ENCODE measurements around the gene BATF3. TPM values are rescaled to one million over a fixed set of nuclear protein-coding genes. Genes with fewer than 3 reads are reported as not detected.

The BATF3 gene
- total RNA-seq, 1 donor from 2014 or later, result 0.52 TPM

GRCh38 chr1:212685429-212685828 is 14.2 kb downstream of the BATF3 start:
- Histone ChIP-seq H3K36me3 (ENCODE audit: control insufficient read depth in 3 of 3, insufficient read depth in 3 of 3, low read length in 3 of 3) (no peaks in the 10 kb centered on the region), H3K27me3 (ENCODE audit: control insufficient read depth in 3 of 3, insufficient read depth in 3 of 3, low read length in 3 of 3) (peaks cover 0 to 3% (median 0%) of the 10 kb centered on the region in 3 donors), H3K27ac (ENCODE audit: low read depth, low read length) (no peak overlapping the region), H3K9ac (ENCODE audit: low read depth in 1 of 3, low read length in 3 of 3) (no peak overlapping the region), H3K9me3 (ENCODE audit: control insufficient read depth in 3 of 3, low read length in 3 of 3) (no peaks in the 10 kb centered on the region), H3K4me1 (ENCODE audit: control insufficient read depth in 3 of 3, insufficient read depth in 3 of 3, low read length in 3 of 3) (no peaks in the 10 kb centered on the region), H3K4me3 (ENCODE audit: low read length in 3 of 3) (no peak overlapping the region)

DNA sequence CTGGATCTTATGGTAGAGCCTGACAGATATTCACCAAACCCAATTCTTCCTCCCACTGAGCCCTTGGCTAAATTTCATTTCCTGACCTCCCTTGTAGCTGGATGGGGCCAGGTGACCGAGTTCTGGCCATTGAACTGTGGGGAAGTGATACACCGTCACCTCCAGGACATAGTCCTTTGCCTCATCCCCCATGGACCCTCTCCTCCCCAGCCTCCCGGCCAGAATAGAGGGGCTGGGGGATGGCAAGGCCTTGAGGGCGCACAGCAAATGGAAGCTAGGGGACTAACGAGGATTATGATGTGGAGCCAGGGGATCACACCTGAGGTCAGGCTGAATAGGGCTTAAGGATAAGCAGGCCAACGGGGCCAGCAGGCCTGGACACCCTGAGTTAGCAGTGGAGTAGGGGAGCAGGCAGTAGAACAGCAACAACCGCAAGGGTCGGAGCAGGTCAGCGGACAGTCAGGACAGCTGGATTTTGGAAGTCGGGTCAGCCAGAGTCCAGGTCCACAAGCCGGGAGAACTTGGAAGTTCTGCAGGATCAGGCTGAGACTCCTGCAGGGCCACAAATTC is 15.0 kb downstream of the BATF3 start:
- Histone ChIP-seq H3K9me3 (ENCODE audit: control insufficient read depth in 3 of 3, low read length in 3 of 3) (no peaks in the 10 kb centered on the region), H3K36me3 (ENCODE audit: control insufficient read depth in 3 of 3, insufficient read depth in 3 of 3, low read length in 3 of 3) (no peaks in the 10 kb centered on the region), H3K9ac (ENCODE audit: low read depth in 1 of 3, low read length in 3 of 3) (no peak overlapping the region), H3K4me3 (ENCODE audit: low read length in 3 of 3) (no peak overlapping the region), H3K4me1 (ENCODE audit: control insufficient read depth in 3 of 3, insufficient read depth in 3 of 3, low read length in 3 of 3) (no peaks in the 10 kb centered on the region), H3K27me3 (ENCODE audit: control insufficient read depth in 3 of 3, insufficient read depth in 3 of 3, low read length in 3 of 3) (peaks cover 0 to 3% (median 0%) of the 10 kb centered on the region in 3 donors), H3K27ac (ENCODE audit: low read depth, low read length) (no peak overlapping the region)

GRCh38 chr1:212684076-212684475 is 15.6 kb downstream of the BATF3 start:
- Histone ChIP-seq H3K27ac (ENCODE audit: low read depth, low read length) (no peak overlapping the region), H3K4me3 (ENCODE audit: low read length in 3 of 3) (no peak overlapping the region), H3K9me3 (ENCODE audit: control insufficient read depth in 3 of 3, low read length in 3 of 3) (no peaks in the 10 kb centered on the region), H3K4me1 (ENCODE audit: control insufficient read depth in 3 of 3, insufficient read depth in 3 of 3, low read length in 3 of 3) (no peaks in the 10 kb centered on the region), H3K9ac (ENCODE audit: low read depth in 1 of 3, low read length in 3 of 3) (no peak overlapping the region), H3K36me3 (ENCODE audit: control insufficient read depth in 3 of 3, insufficient read depth in 3 of 3, low read length in 3 of 3) (no peaks in the 10 kb centered on the region), H3K27me3 (ENCODE audit: control insufficient read depth in 3 of 3, insufficient read depth in 3 of 3, low read length in 3 of 3) (peaks cover 0 to 3% (median 0%) of the 10 kb centered on the region in 3 donors)

GRCh38 chr1:212683357-212683722 is 16.3 kb downstream of the BATF3 start:
- no peaks in the 10 kb centered on the region for H3K4me1 ChIP-seq (ENCODE audit: control insufficient read depth in 3 of 3, insufficient read depth in 3 of 3, low read length in 3 of 3)
- H3K9me3 ChIP-seq (ENCODE audit: control insufficient read depth in 3 of 3, low read length in 3 of 3), result no peaks in the 10 kb centered on the region
- H3K27me3 ChIP-seq (ENCODE audit: control insufficient read depth in 3 of 3, insufficient read depth in 3 of 3, low read length in 3 of 3), result peaks cover 0 to 3% (median 0%) of the 10 kb centered on the region in 3 donors
- H3K27ac ChIP-seq (ENCODE audit: low read depth, low read length), result no peak overlapping the region
- H3K9ac ChIP-seq (ENCODE audit: low read depth in 1 of 3, low read length in 3 of 3), result no peak overlapping the region
- no peaks in the 10 kb centered on the region for H3K36me3 ChIP-seq (ENCODE audit: control insufficient read depth in 3 of 3, insufficient read depth in 3 of 3, low read length in 3 of 3)
- no peak overlapping the region for H3K4me3 ChIP-seq (ENCODE audit: low read length in 3 of 3)

DNA sequence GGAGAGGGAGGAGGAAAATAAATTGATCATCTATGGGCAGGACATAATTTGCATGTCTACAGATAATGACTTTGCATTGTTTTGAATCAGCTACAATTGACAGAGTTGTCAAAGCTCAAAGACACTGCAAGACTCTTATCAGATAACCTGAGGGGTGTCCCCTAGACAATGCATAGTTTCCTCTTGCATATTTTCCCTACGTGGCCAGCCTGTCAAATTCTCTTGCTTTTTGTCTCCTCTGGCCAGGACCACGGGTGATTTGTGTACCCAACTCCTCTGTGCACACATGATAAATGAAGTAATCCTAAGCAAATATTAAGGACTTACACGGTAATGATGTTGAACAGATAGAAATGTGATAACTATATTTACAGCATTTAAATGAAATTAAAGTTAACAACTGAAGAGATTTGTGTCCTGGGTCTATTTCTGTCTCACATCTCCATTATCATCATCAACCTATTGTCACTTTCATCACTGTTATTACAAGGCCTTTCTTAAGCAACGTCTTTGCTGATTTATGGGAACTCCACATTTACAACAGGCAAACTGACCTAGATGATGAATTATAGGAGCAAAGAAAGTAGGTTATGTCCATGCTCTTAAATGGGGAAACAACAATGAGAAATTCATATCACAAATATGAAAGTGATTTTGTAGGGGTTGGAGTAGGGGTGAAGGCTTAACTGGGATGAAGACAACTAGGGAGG is 18.8 kb downstream of the BATF3 start:
- Histone ChIP-seq H3K27ac (ENCODE audit: low read depth, low read length) (no peak overlapping the region), H3K9me3 (ENCODE audit: control insufficient read depth in 3 of 3, low read length in 3 of 3) (no peaks in the 10 kb centered on the region), H3K36me3 (ENCODE audit: control insufficient read depth in 3 of 3, insufficient read depth in 3 of 3, low read length in 3 of 3) (no peaks in the 10 kb centered on the region), H3K4me3 (ENCODE audit: low read length in 3 of 3) (no peak overlapping the region), H3K27me3 (ENCODE audit: control insufficient read depth in 3 of 3, insufficient read depth in 3 of 3, low read length in 3 of 3) (peaks cover 0 to 3% (median 0%) of the 10 kb centered on the region in 3 donors), H3K9ac (ENCODE audit: low read depth in 1 of 3, low read length in 3 of 3) (no peak overlapping the region), H3K4me1 (ENCODE audit: control insufficient read depth in 3 of 3, insufficient read depth in 3 of 3, low read length in 3 of 3) (no peaks in the 10 kb centered on the region)

DNA sequence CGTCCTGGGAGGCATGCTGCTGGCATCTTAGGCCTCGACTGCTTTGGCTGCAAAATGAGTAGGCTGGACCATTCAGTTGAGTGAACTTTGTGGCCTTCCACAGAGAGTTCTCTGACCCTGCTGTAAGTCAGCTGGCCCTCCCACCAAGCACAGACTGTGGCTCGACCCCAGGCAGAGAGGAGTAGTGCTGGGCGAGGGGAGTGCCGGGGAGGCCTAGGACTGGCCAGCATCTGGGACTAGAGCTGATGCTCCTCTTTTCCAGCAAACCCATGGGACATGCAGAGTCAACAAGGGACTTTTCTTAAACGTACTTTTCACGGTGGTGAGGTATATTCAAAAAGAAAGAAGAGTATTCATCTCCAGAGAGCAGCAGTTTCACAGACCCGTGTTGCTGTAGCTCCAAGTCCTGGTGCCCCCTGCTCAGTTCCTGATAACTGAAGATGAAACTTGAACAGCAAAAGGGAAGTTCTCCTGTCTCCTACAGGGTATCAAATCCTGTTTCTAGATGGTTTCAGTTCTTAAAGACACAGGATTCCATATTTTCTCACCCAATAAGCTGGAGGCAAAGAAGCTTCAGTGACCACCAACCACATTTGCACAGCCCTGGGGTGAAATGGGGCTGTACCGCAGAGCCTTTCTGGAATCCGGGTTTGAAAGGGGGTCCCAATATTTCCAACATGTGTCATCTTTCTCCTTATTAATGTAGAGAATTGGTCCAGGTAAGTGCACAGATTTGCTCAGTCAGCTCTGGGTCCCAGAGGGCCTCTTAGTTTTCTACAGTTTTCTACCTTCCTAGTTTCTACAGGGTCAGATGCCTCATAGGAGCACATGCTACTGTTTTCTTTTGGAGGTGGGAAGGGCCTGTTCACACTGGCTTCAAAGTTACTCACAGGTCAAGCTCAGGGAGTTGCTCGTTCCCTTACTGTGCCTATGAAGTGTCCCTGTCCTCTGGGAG is 20.9 kb downstream of the BATF3 start:
- no peaks in the 10 kb centered on the region for H3K9me3 ChIP-seq (ENCODE audit: control insufficient read depth in 3 of 3, low read length in 3 of 3)

GRCh38 chr1:212677573-212677972 is 22.1 kb downstream of the BATF3 start:
- Histone ChIP-seq H3K4me1 (ENCODE audit: control insufficient read depth in 3 of 3, insufficient read depth in 3 of 3, low read length in 3 of 3) (no peaks in the 10 kb centered on the region), H3K4me3 (ENCODE audit: low read length in 3 of 3) (no peak overlapping the region), H3K27me3 (ENCODE audit: control insufficient read depth in 3 of 3, insufficient read depth in 3 of 3, low read length in 3 of 3) (no peaks in the 10 kb centered on the region), H3K27ac (ENCODE audit: low read depth, low read length) (no peak overlapping the region), H3K9ac (ENCODE audit: low read depth in 1 of 3, low read length in 3 of 3) (no peak overlapping the region), H3K9me3 (ENCODE audit: control insufficient read depth in 3 of 3, low read length in 3 of 3) (no peaks in the 10 kb centered on the region), H3K36me3 (ENCODE audit: control insufficient read depth in 3 of 3, insufficient read depth in 3 of 3, low read length in 3 of 3) (no peaks in the 10 kb centered on the region)

More for the DNA sequence above, 20.9 kb downstream of the BATF3 start:
- H3K27me3 ChIP-seq (ENCODE audit: control insufficient read depth in 3 of 3, insufficient read depth in 3 of 3, low read length in 3 of 3), result peaks cover 0 to 3% (median 0%) of the 10 kb centered on the region in 3 donors
- H3K4me1 ChIP-seq (ENCODE audit: control insufficient read depth in 3 of 3, insufficient read depth in 3 of 3, low read length in 3 of 3), result no peaks in the 10 kb centered on the region
- H3K36me3 ChIP-seq (ENCODE audit: control insufficient read depth in 3 of 3, insufficient read depth in 3 of 3, low read length in 3 of 3), result no peaks in the 10 kb centered on the region
- H3K9ac ChIP-seq (ENCODE audit: low read depth in 1 of 3, low read length in 3 of 3), result no peak overlapping the region
- H3K27ac ChIP-seq (ENCODE audit: low read depth, low read length), result no peak overlapping the region
- H3K4me3 ChIP-seq (ENCODE audit: low read length in 3 of 3), result no peak overlapping the region

- Histone ChIP-seq H3K9me3 (ENCODE audit: control insufficient read depth in 3 of 3, low read length in 3 of 3) (no peaks in the 10 kb centered on the region), H3K4me1 (ENCODE audit: control insufficient read depth in 3 of 3, insufficient read depth in 3 of 3, low read length in 3 of 3) (no peaks in the 10 kb centered on the region), H3K36me3 (ENCODE audit: control insufficient read depth in 3 of 3, insufficient read depth in 3 of 3, low read length in 3 of 3) (no peaks in the 10 kb centered on the region), H3K9ac (ENCODE audit: low read depth in 1 of 3, low read length in 3 of 3) (no peak overlapping the region), H3K4me3 (ENCODE audit: low read length in 3 of 3) (no peak overlapping the region), H3K27ac (ENCODE audit: low read depth, low read length) (no peak overlapping the region), H3K27me3 (ENCODE audit: control insufficient read depth in 3 of 3, insufficient read depth in 3 of 3, low read length in 3 of 3) (no peaks in the 10 kb centered on the region)
Observed at GRCh38 chr1:212677136-212677535, 22.5 kb downstream of the BATF3 start.

DNA sequence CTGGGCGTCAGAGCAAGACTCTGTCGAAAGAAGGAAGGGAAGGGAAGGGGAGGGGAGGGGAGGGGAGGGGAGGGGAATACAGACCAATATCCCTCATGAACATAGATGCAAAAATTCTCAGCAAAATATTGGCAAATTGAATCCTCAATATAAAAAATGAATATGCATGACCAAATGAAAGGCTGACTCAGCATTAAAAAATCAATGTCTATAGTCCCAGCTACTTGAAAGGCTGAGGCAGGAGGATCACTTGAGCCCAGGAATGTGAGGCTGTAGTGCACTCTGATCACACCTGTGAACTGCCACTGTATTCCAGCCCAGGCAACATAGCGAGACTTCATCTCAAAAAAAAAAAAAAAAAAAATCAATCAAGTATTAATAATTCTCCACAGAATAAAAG is 24.0 kb downstream of the BATF3 start:
- H3K36me3 ChIP-seq (ENCODE audit: control insufficient read depth in 3 of 3, insufficient read depth in 3 of 3, low read length in 3 of 3), result no peaks in the 10 kb centered on the region
- no peaks in the 10 kb centered on the region for H3K9me3 ChIP-seq (ENCODE audit: control insufficient read depth in 3 of 3, low read length in 3 of 3)
- H3K9ac ChIP-seq (ENCODE audit: low read depth in 1 of 3, low read length in 3 of 3), result no peak overlapping the region
- no peak overlapping the region for H3K4me3 ChIP-seq (ENCODE audit: low read length in 3 of 3)
- no peak overlapping the region for H3K27ac ChIP-seq (ENCODE audit: low read depth, low read length)
- peaks cover 3 to 6% (median 6%) of the 10 kb centered on the region in 3 donors for H3K27me3 ChIP-seq (ENCODE audit: control insufficient read depth in 3 of 3, insufficient read depth in 3 of 3, low read length in 3 of 3)
- H3K4me1 ChIP-seq (ENCODE audit: control insufficient read depth in 3 of 3, insufficient read depth in 3 of 3, low read length in 3 of 3), result no peaks in the 10 kb centered on the region

- no peak overlapping the region for H3K9ac ChIP-seq (ENCODE audit: low read depth in 1 of 3, low read length in 3 of 3)
Observed at GRCh38 chr1:212674872-212675271, 24.8 kb downstream of the BATF3 start.

More at GRCh38 chr1:212674872-212675271, 24.8 kb downstream of the BATF3 start:
- Histone ChIP-seq H3K27ac (ENCODE audit: low read depth, low read length) (no peak overlapping the region), H3K36me3 (ENCODE audit: control insufficient read depth in 3 of 3, insufficient read depth in 3 of 3, low read length in 3 of 3) (no peaks in the 10 kb centered on the region), H3K9me3 (ENCODE audit: control insufficient read depth in 3 of 3, low read length in 3 of 3) (no peaks in the 10 kb centered on the region), H3K4me1 (ENCODE audit: control insufficient read depth in 3 of 3, insufficient read depth in 3 of 3, low read length in 3 of 3) (no peaks in the 10 kb centered on the region), H3K4me3 (ENCODE audit: low read length in 3 of 3) (no peak overlapping the region), H3K27me3 (ENCODE audit: control insufficient read depth in 3 of 3, insufficient read depth in 3 of 3, low read length in 3 of 3) (peaks cover 3 to 8% (median 6%) of the 10 kb centered on the region in 3 donors)

All from skeletal muscle tissue (tissue), 4 donors.